Memory B cell (primary cell): ENCODE measurements around the gene PLEKHH1.

Experiments used
- ATAC-seq: fragments of 150-1000 bp; cut with Tn5 transposase; 2 replicates; pipeline ENCODE4 v1.10.0; 2021; ENCODE audit warnings: low read depth, mild to moderate bottlenecking, moderate library complexity
- DNase-seq, 2 donors: peaks; one replicate each; pipeline ENCODE4 v3.0.0; 2022; ENCODE audit warnings: low spot score in 2 of 2
- H3K27ac Mint-ChIP-seq: one replicate; pipeline ENCODE4 v1.8.0; 2022; ENCODE audit warnings: mild to moderate bottlenecking, moderate library complexity, mixed read lengths
- H3K27me3 Mint-ChIP-seq: one replicate; pipeline ENCODE4 v1.8.0; 2022; ENCODE audit warnings: mixed read lengths
- H3K36me3 Mint-ChIP-seq: one replicate; pipeline ENCODE4 v1.8.0; 2022; ENCODE audit warnings: mild to moderate bottlenecking, mixed read lengths
- H3K4me1 Mint-ChIP-seq: one replicate; pipeline ENCODE4 v1.8.0; 2022; ENCODE audit warnings: mixed read lengths
- H3K4me3 Mint-ChIP-seq: one replicate; pipeline ENCODE4 v1.8.0; 2022; ENCODE audit warnings: mild to moderate bottlenecking, moderate library complexity, mixed read lengths
- H3K9me3 Mint-ChIP-seq: one replicate; pipeline ENCODE4 v1.8.0; 2022; ENCODE audit warnings: mixed read lengths

Gene PLEKHH1

GRCh38 chr14:67515386-67516079 is 17.6 kb upstream of the PLEKHH1 start:
- Mint-ChIP-seq H3K9me3 (no peaks in the 10 kb centered on the region), H3K36me3 (no peaks in the 10 kb centered on the region), H3K27me3 (no peaks in the 10 kb centered on the region), H3K4me3 (peak overlapping the region; percentile 76), H3K4me1 (peaks cover 33% of the 10 kb centered on the region), H3K27ac (peak overlapping the region; percentile 20)
- DNase-seq, result peak; percentile 22 to 52
- ATAC-seq, result peak; percentile 72

- Mint-ChIP-seq H3K36me3 (no peaks in the 10 kb centered on the region), H3K27ac (no peak overlapping the region), H3K4me1 (peaks cover 33% of the 10 kb centered on the region), H3K4me3 (peak overlapping the region; percentile 76), H3K9me3 (no peaks in the 10 kb centered on the region), H3K27me3 (peaks cover 5% of the 10 kb centered on the region)
- ATAC-seq (no peak), DNase-seq (no peak)
Measured at GRCh38 chr14:67516676-67517075, 16.4 kb upstream of the PLEKHH1 start.

DNA sequence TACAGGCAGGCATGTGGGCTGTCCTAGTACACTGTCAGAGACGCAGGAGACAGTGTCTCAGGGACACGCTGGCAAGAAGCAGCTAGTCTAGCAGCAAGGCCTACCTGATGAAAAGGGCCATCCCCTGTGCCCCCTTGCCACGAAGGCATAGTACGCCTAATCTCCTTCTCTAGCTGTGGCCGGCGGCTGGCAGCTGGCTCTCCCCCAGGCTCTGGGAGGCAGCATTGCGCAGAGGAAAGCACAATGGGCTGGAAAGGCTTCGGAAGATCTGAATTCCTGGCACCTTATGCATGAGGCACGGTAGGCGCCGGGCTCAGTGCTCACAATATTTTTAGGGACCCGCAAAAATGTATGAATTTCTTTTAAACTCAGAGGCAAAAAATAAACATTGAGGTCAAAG is 16.0 kb upstream of the PLEKHH1 start:
- DNase-seq (no peak), ATAC-seq (no peak)
- Mint-ChIP-seq H3K4me1 (peaks cover 33% of the 10 kb centered on the region), H3K27me3 (peaks cover 5% of the 10 kb centered on the region), H3K9me3 (no peaks in the 10 kb centered on the region), H3K4me3 (no peak overlapping the region), H3K27ac (no peak overlapping the region), H3K36me3 (no peaks in the 10 kb centered on the region)

DNA sequence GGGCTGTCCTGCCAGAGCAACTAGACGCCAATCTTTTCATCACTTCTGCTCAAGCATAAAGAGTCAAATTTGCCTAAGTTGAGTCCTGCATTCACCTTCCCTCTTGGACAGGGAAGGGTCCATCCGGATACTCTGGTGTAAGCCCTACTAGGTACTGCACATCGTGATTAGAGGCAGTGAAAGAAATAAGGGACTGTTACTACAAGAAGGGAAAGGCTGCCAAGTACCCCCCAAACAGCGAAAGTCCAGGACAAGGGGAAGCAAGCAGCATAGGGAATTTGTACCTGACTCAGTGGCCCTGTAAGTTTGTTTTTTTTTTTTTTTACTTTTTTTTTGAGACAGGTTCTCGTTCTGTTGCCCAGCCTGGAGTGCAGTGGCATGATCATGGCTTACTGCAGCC is 13.7 kb upstream of the PLEKHH1 start:
- Mint-ChIP-seq H3K36me3 (no peaks in the 10 kb centered on the region), H3K4me1 (peaks cover 20% of the 10 kb centered on the region), H3K27me3 (peaks cover 11% of the 10 kb centered on the region), H3K9me3 (no peaks in the 10 kb centered on the region), H3K4me3 (no peak overlapping the region), H3K27ac (no peak overlapping the region)
- ATAC-seq (no peak), DNase-seq (no peak)

GRCh38 chr14:67520482-67520881 is 12.6 kb upstream of the PLEKHH1 start:
- DNase-seq (no peak), ATAC-seq (no peak)
- Mint-ChIP-seq H3K4me1 (peaks cover 17% of the 10 kb centered on the region), H3K36me3 (no peaks in the 10 kb centered on the region), H3K27me3 (peaks cover 11% of the 10 kb centered on the region), H3K9me3 (no peaks in the 10 kb centered on the region), H3K27ac (no peak overlapping the region), H3K4me3 (no peak overlapping the region)

DNA sequence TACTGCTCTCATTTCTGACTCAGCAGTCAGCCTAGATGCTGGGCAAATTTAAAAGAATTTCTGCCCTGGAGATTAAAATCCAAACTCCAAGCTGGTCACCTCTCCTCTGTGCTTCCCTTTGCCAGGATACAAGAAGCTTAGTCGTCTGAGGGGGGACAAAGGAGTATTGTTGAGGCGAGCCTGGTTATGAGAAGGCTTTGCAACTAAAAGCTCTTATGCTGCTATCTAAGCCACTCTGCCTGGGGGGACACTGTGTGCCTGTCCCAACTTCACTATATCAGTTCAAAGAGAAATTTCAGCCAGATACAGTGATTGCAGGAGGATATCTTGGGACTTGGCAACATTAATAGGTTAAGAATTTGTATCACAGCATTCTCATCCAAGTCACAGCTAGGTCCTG is 10.8 kb upstream of the PLEKHH1 start:
- DNase-seq (no peak), ATAC-seq (no peak)
- peaks cover 12% of the 10 kb centered on the region for H3K4me1 Mint-ChIP-seq
- no peaks in the 10 kb centered on the region for H3K36me3 Mint-ChIP-seq
- no peak overlapping the region for H3K27ac Mint-ChIP-seq
- peaks cover 13% of the 10 kb centered on the region for H3K27me3 Mint-ChIP-seq
- H3K4me3 Mint-ChIP-seq, result no peak overlapping the region
- H3K9me3 Mint-ChIP-seq, result no peaks in the 10 kb centered on the region

GRCh38 chr14:67523764-67524633 is 9.1 kb upstream of the PLEKHH1 start:
- ATAC-seq, result no peak
- peaks cover 5% of the 10 kb centered on the region for H3K4me1 Mint-ChIP-seq
- no peaks in the 10 kb centered on the region for H3K9me3 Mint-ChIP-seq
- H3K36me3 Mint-ChIP-seq, result no peaks in the 10 kb centered on the region
- H3K27me3 Mint-ChIP-seq, result peaks cover 14% of the 10 kb centered on the region
- H3K27ac Mint-ChIP-seq, result no peak overlapping the region
- no peak overlapping the region for H3K4me3 Mint-ChIP-seq
- DNase-seq, result no peak

- Mint-ChIP-seq H3K4me1 (peaks cover 5% of the 10 kb centered on the region), H3K27me3 (peaks cover 17% of the 10 kb centered on the region), H3K9me3 (no peaks in the 10 kb centered on the region), H3K27ac (no peak overlapping the region), H3K36me3 (no peaks in the 10 kb centered on the region), H3K4me3 (no peak overlapping the region)
- no peak for ATAC-seq
- DNase-seq, result no peak
Measured at GRCh38 chr14:67524634-67524963, 8.5 kb upstream of the PLEKHH1 start.

GRCh38 chr14:67525389-67525788 is 7.7 kb upstream of the PLEKHH1 start:
- H3K4me1 Mint-ChIP-seq, result peaks cover 5% of the 10 kb centered on the region
- DNase-seq (no peak), ATAC-seq (no peak)
- H3K4me3 Mint-ChIP-seq, result no peak overlapping the region
- no peaks in the 10 kb centered on the region for H3K9me3 Mint-ChIP-seq
- H3K36me3 Mint-ChIP-seq, result no peaks in the 10 kb centered on the region
- no peak overlapping the region for H3K27ac Mint-ChIP-seq
- H3K27me3 Mint-ChIP-seq, result peaks cover 17% of the 10 kb centered on the region

DNA sequence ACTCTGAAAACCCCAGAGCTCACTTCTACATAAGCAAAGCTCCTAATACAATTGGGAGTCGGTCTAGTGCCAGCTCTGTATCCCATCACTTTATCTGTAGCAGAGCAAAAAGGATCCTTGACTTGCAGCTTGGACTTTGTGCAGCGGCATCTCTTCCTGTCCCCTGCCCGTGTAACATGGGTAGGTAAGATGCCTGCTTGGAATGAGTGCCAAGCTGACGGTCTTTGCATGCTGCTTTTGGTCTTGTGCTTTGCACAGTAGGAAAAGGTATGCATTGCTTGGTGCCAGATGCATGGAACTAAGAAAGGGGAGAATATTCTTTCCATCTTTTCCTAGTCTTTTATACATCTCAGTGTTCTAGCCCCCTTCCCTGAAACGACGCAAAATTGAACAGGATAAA is 6.9 kb upstream of the PLEKHH1 start:
- no peaks in the 10 kb centered on the region for H3K36me3 Mint-ChIP-seq
- H3K27ac Mint-ChIP-seq, result no peak overlapping the region
- peaks cover 20% of the 10 kb centered on the region for H3K27me3 Mint-ChIP-seq
- no peak for DNase-seq
- H3K4me3 Mint-ChIP-seq, result no peak overlapping the region
- no peaks in the 10 kb centered on the region for H3K9me3 Mint-ChIP-seq
- peaks cover 5% of the 10 kb centered on the region for H3K4me1 Mint-ChIP-seq
- ATAC-seq, result no peak

GRCh38 chr14:67526676-67527459 is 6.2 kb upstream of the PLEKHH1 start:
- H3K4me1 Mint-ChIP-seq, result peaks cover 5% of the 10 kb centered on the region
- H3K4me3 Mint-ChIP-seq, result no peak overlapping the region
- peak; percentile 20 to 30 for DNase-seq
- ATAC-seq, result peak; percentile 78
- no peaks in the 10 kb centered on the region for H3K9me3 Mint-ChIP-seq
- H3K36me3 Mint-ChIP-seq, result no peaks in the 10 kb centered on the region
- H3K27ac Mint-ChIP-seq, result no peak overlapping the region
- peaks cover 18% of the 10 kb centered on the region for H3K27me3 Mint-ChIP-seq

GRCh38 chr14:67527756-67528155 is 5.3 kb upstream of the PLEKHH1 start:
- ATAC-seq (no peak), DNase-seq (no peak)
- no peaks in the 10 kb centered on the region for H3K9me3 Mint-ChIP-seq
- H3K27me3 Mint-ChIP-seq, result peaks cover 18% of the 10 kb centered on the region
- no peak overlapping the region for H3K27ac Mint-ChIP-seq
- peaks cover 5% of the 10 kb centered on the region for H3K4me1 Mint-ChIP-seq
- no peaks in the 10 kb centered on the region for H3K36me3 Mint-ChIP-seq
- no peak overlapping the region for H3K4me3 Mint-ChIP-seq

DNA sequence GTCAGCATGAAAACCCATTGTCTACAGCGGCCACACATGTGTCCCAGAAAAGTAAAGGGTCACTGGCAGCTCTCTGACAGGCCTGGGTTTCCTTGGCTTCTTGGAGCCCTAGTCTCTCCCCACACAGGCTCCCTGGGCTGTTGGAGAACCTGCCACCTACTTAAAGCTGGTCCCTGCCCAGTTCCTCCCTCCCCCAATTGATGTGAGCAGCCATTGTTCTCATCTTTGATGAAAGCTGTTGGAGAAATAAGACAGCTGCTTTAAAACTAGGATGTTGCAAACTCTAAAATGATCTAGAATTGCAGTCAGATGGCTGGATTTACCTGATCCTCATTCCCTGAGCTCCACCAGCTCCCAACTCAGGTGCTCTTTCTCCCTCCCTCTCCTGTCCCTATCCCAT is 4.8 kb upstream of the PLEKHH1 start:
- DNase-seq (no peak), ATAC-seq (no peak)
- H3K4me1 Mint-ChIP-seq, result peaks cover 5% of the 10 kb centered on the region
- no peaks in the 10 kb centered on the region for H3K9me3 Mint-ChIP-seq
- H3K36me3 Mint-ChIP-seq, result no peaks in the 10 kb centered on the region
- H3K4me3 Mint-ChIP-seq, result no peak overlapping the region
- H3K27ac Mint-ChIP-seq, result no peak overlapping the region
- peaks cover 17% of the 10 kb centered on the region for H3K27me3 Mint-ChIP-seq
